ENCODE results near the gene MGMT. TPM values are rescaled to one million over a fixed set of nuclear protein-coding genes. Genes with fewer than 3 reads are reported as not detected.

MGMT gene
- total RNA-seq, 2 donors from 2014 or later, result 18.7 to 22.4 TPM

- no peaks in the 10 kb centered on the region for H3K27me3 Mint-ChIP-seq
- H3K36me3 Mint-ChIP-seq (ENCODE audit: low read depth), result peaks cover 17% of the 10 kb centered on the region
- H3K4me3 Mint-ChIP-seq, result peak overlapping the region; percentile 79
- H3K9me3 Mint-ChIP-seq, result no peaks in the 10 kb centered on the region
- peak overlapping the region; percentile 54 for H3K27ac Mint-ChIP-seq
- no peaks in the 10 kb centered on the region for H3K4me1 Mint-ChIP-seq
- no peak for ATAC-seq (replicated peaks)
These were observed 1.1 kb downstream of the MGMT start for GRCh38 chr10:129468187-129468586.

GRCh38 chr10:129470103-129470851, 3.2 kb downstream of the MGMT start:
- Mint-ChIP-seq H3K36me3 (ENCODE audit: low read depth) (peaks cover 17% of the 10 kb centered on the region), H3K4me1 (peaks cover 7% of the 10 kb centered on the region), H3K4me3 (no peak overlapping the region), H3K9me3 (no peaks in the 10 kb centered on the region), H3K27ac (no peak overlapping the region), H3K27me3 (no peaks in the 10 kb centered on the region)
- no peak for ATAC-seq (replicated peaks)

GRCh38 chr10:129471447-129472175, 4.6 kb downstream of the MGMT start:
- Mint-ChIP-seq H3K4me3 (no peak overlapping the region), H3K27ac (no peak overlapping the region), H3K4me1 (peaks cover 8% of the 10 kb centered on the region), H3K27me3 (no peaks in the 10 kb centered on the region), H3K9me3 (no peaks in the 10 kb centered on the region), H3K36me3 (ENCODE audit: low read depth) (peaks cover 17% of the 10 kb centered on the region)
- no peak for ATAC-seq (replicated peaks)

GRCh38 chr10:129472696-129473555, 5.9 kb downstream of the MGMT start:
- no peaks in the 10 kb centered on the region for H3K27me3 Mint-ChIP-seq
- H3K27ac Mint-ChIP-seq, result no peak overlapping the region
- H3K36me3 Mint-ChIP-seq (ENCODE audit: low read depth), result peaks cover 17% of the 10 kb centered on the region
- H3K4me1 Mint-ChIP-seq, result peaks cover 8% of the 10 kb centered on the region
- ATAC-seq (replicated peaks), result no peak
- no peaks in the 10 kb centered on the region for H3K9me3 Mint-ChIP-seq
- no peak overlapping the region for H3K4me3 Mint-ChIP-seq

GRCh38 chr10:129474642-129475041, 7.6 kb downstream of the MGMT start:
- Mint-ChIP-seq H3K4me3 (no peak overlapping the region), H3K4me1 (peaks cover 8% of the 10 kb centered on the region), H3K9me3 (peaks cover 5% of the 10 kb centered on the region), H3K27me3 (no peaks in the 10 kb centered on the region), H3K27ac (no peak overlapping the region), H3K36me3 (ENCODE audit: low read depth) (peaks cover 22% of the 10 kb centered on the region)
- no peak for ATAC-seq (replicated peaks)

- peaks cover 8% of the 10 kb centered on the region for H3K4me1 Mint-ChIP-seq
- H3K4me3 Mint-ChIP-seq, result no peak overlapping the region
- H3K9me3 Mint-ChIP-seq, result peaks cover 5% of the 10 kb centered on the region
- ATAC-seq (replicated peaks), result no peak
- peaks cover 7% of the 10 kb centered on the region for H3K36me3 Mint-ChIP-seq (ENCODE audit: low read depth)
- no peak overlapping the region for H3K27ac Mint-ChIP-seq
- H3K27me3 Mint-ChIP-seq, result no peaks in the 10 kb centered on the region
These were observed 9.4 kb downstream of the MGMT start for GRCh38 chr10:129476431-129476830.

- Mint-ChIP-seq H3K9me3 (peaks cover 9% of the 10 kb centered on the region), H3K27ac (no peak overlapping the region), H3K4me3 (no peak overlapping the region), H3K36me3 (ENCODE audit: low read depth) (peaks cover 5% of the 10 kb centered on the region), H3K4me1 (peaks cover 13% of the 10 kb centered on the region), H3K27me3 (no peaks in the 10 kb centered on the region)
- no peak for ATAC-seq (replicated peaks)
These were observed 10.0 kb downstream of the MGMT start for GRCh38 chr10:129477051-129477450.

- ATAC-seq (replicated peaks), result no peak
- peaks cover 5% of the 10 kb centered on the region for H3K36me3 Mint-ChIP-seq (ENCODE audit: low read depth)
- no peaks in the 10 kb centered on the region for H3K27me3 Mint-ChIP-seq
These were observed 14.6 kb downstream of the MGMT start for GRCh38 chr10:129481641-129482040.

GRCh38 chr10:129483430-129484010, 16.5 kb downstream of the MGMT start:
- no peak for ATAC-seq (replicated peaks)
- Mint-ChIP-seq H3K9me3 (peaks cover 25% of the 10 kb centered on the region), H3K4me1 (peaks cover 5% of the 10 kb centered on the region), H3K27ac (no peak overlapping the region), H3K36me3 (ENCODE audit: low read depth) (peaks cover 5% of the 10 kb centered on the region), H3K27me3 (no peaks in the 10 kb centered on the region), H3K4me3 (no peak overlapping the region)

More at GRCh38 chr10:129481641-129482040, 14.6 kb downstream of the MGMT start:
- Mint-ChIP-seq H3K9me3 (peaks cover 25% of the 10 kb centered on the region), H3K27ac (no peak overlapping the region), H3K4me3 (no peak overlapping the region), H3K4me1 (peaks cover 5% of the 10 kb centered on the region)

- Mint-ChIP-seq H3K4me3 (no peak overlapping the region), H3K27me3 (no peaks in the 10 kb centered on the region), H3K27ac (no peak overlapping the region), H3K9me3 (peaks cover 39% of the 10 kb centered on the region), H3K36me3 (ENCODE audit: low read depth) (no peaks in the 10 kb centered on the region), H3K4me1 (peaks cover 2% of the 10 kb centered on the region)
- no peak for ATAC-seq (replicated peaks)
These were observed 19.8 kb downstream of the MGMT start for GRCh38 chr10:129486805-129487204.

GRCh38 chr10:129491123-129491734, 24.2 kb downstream of the MGMT start:
- Mint-ChIP-seq H3K4me3 (no peak overlapping the region), H3K27ac (no peak overlapping the region), H3K9me3 (peaks cover 30% of the 10 kb centered on the region), H3K4me1 (peaks cover 10% of the 10 kb centered on the region), H3K36me3 (ENCODE audit: low read depth) (peaks cover 23% of the 10 kb centered on the region), H3K27me3 (no peaks in the 10 kb centered on the region)
- ATAC-seq (replicated peaks), result no peak

GRCh38 chr10:129494176-129494575, 27.1 kb downstream of the MGMT start:
- no peak for ATAC-seq (replicated peaks)
- H3K4me3 Mint-ChIP-seq, result no peak overlapping the region
- H3K27ac Mint-ChIP-seq, result no peak overlapping the region
- H3K9me3 Mint-ChIP-seq, result peaks cover 35% of the 10 kb centered on the region
- peaks cover 47% of the 10 kb centered on the region for H3K36me3 Mint-ChIP-seq (ENCODE audit: low read depth)
- H3K27me3 Mint-ChIP-seq, result no peaks in the 10 kb centered on the region
- peaks cover 15% of the 10 kb centered on the region for H3K4me1 Mint-ChIP-seq

GRCh38 chr10:129494740-129495139, 27.7 kb downstream of the MGMT start:
- peaks cover 47% of the 10 kb centered on the region for H3K36me3 Mint-ChIP-seq (ENCODE audit: low read depth)
- peaks cover 15% of the 10 kb centered on the region for H3K4me1 Mint-ChIP-seq
- peaks cover 29% of the 10 kb centered on the region for H3K9me3 Mint-ChIP-seq
- H3K27ac Mint-ChIP-seq, result no peak overlapping the region
- H3K27me3 Mint-ChIP-seq, result no peaks in the 10 kb centered on the region
- H3K4me3 Mint-ChIP-seq, result no peak overlapping the region
- ATAC-seq (replicated peaks), result no peak

- Mint-ChIP-seq H3K36me3 (ENCODE audit: low read depth) (peaks cover 47% of the 10 kb centered on the region), H3K4me3 (no peak overlapping the region)
These were observed 28.2 kb downstream of the MGMT start for GRCh38 chr10:129495256-129495655.

More at GRCh38 chr10:129495256-129495655, 28.2 kb downstream of the MGMT start:
- no peak overlapping the region for H3K27ac Mint-ChIP-seq
- ATAC-seq (replicated peaks), result no peak
- peaks cover 15% of the 10 kb centered on the region for H3K4me1 Mint-ChIP-seq
- no peaks in the 10 kb centered on the region for H3K27me3 Mint-ChIP-seq
- peaks cover 27% of the 10 kb centered on the region for H3K9me3 Mint-ChIP-seq
